HCT116 (cell line): ENCODE results near the gene NEK7. TPM values are rescaled to one million over a fixed set of nuclear protein-coding genes. Genes with fewer than 3 reads are reported as not detected.

Experiments
- ATAC-seq: fragments of 200-7000 bp; cut with Tn5 transposase; 2 replicates; pipeline ENCODE4 v1.9.1; 2020; ENCODE audit warnings: mild to moderate bottlenecking, moderate library complexity
- BruUV-seq: library from RNA; stranded (reverse); fragments of 400-500 nt; replicated peaks from 2 replicates; lab custom pipeline; 2021; lab: Mats Ljungman, UMichigan
- CTCF ChIA-PET: fragments of 300-600 bp; sonication (Branson Sonifier 250); formaldehyde crosslinking; loops from one replicate; lab custom pipeline; 2021; ENCODE audit warnings: antibody characterized with exemption; lab: Charles Lee
- POLR2A ChIA-PET: fragments of 300-600, 350-600 bp; sonication (Branson Sonifier 250); formaldehyde crosslinking; loops from one replicate; lab custom pipeline; 2021; ENCODE audit warnings: antibody characterized with exemption; lab: Charles Lee
- RAD21 ChIA-PET, 2 experiments: fragments of 300-600 bp; sonication (Branson Sonifier 250); formaldehyde crosslinking; loops; one replicate each; lab custom pipeline; 2023; ENCODE audit warnings: low total read pairs in 2 of 2; ENCODE audit not compliant: uncharacterized antibody in 2 of 2, unreplicated experiment in 2 of 2, low non-redundant PET in 1 of 2; lab: Charles Lee
- DNase-seq: peaks from one replicate; pipeline ENCODE4 v3.0.0-alpha.2; 2010; ENCODE audit warnings: low read depth, low spot score
- H2AFZ ChIP-seq: fragments of 200-600 bp; shearing (Covaris generic), sonication (generic); 2 replicates; pipeline ENCODE4 v1.6.1; 2017; ENCODE audit warnings: low read depth, mixed run types, mixed read lengths, antibody characterized with exemption, low read length; ENCODE audit not compliant: poor library complexity, severe bottlenecking
- H3K27ac ChIP-seq: 2 replicates; pipeline ENCODE4 v1.5.1; 2012; ENCODE audit warnings: low read depth, low read length
- H3K27me3 ChIP-seq: fragments of 200-600 bp; sonication (generic); 2 replicates; pipeline ENCODE4 v1.6.1; 2016; ENCODE audit warnings: mixed run types, low read length, mixed read lengths; ENCODE audit not compliant: insufficient read depth
- H3K36me3 ChIP-seq, 2 experiments: fragments of 200-500 bp in 1 of 2; fragments of 200-600 bp in 1 of 2; sonication (Bioruptor generic) in 1 of 2; sonication (generic) in 1 of 2; 2 replicates each; pipeline versions ENCODE4 v1.5.1 to v1.6.1; 2014 to 2016; ENCODE audit warnings: low read length in 2 of 2, inconsistent platforms in 1 of 2, mixed read lengths in 1 of 2, mixed run types in 1 of 2; ENCODE audit not compliant: insufficient read depth in 2 of 2, control insufficient read depth in 1 of 2
- H3K4me1 ChIP-seq, 2 experiments: fragments of 200-600 bp in 1 of 2; sonication (generic) in 1 of 2; 2 replicates each; pipeline versions ENCODE4 v1.5.1 to v1.6.1; 2012 to 2017; ENCODE audit warnings: low read length in 2 of 2, inconsistent platforms in 1 of 2, mild to moderate bottlenecking in 1 of 2, mixed read lengths in 1 of 2, mixed run types in 1 of 2, moderate library complexity in 1 of 2; ENCODE audit not compliant: insufficient read depth in 2 of 2, control insufficient read depth in 1 of 2
- H3K4me2 ChIP-seq: fragments of 200-600 bp; sonication (generic); 2 replicates; pipeline ENCODE4 v1.6.1; 2017; ENCODE audit warnings: mixed run types, low read length, mixed read lengths
- H3K4me3 ChIP-seq, 2 experiments: fragments of 200-600 bp in 1 of 2; sonication (generic) in 1 of 2; replicated peaks in 1 of 2; 2 replicates each; pipeline ENCODE4 v1.5.1; 2011 to 2016; ENCODE audit warnings: low read length in 2 of 2, control low read depth in 1 of 2, low read depth in 1 of 2, mild to moderate bottlenecking in 1 of 2, mixed read lengths in 1 of 2, mixed run types in 1 of 2
- H3K79me2 ChIP-seq: fragments of 200-600 bp; sonication (generic); 2 replicates; pipeline ENCODE4 v1.6.1; 2017; ENCODE audit warnings: mild to moderate bottlenecking, mixed run types, low read length, moderate library complexity, mixed read lengths; ENCODE audit not compliant: insufficient read depth
- H3K9ac ChIP-seq: fragments of 200-600 bp; sonication (generic); 2 replicates; pipeline ENCODE4 v1.6.1; 2016; ENCODE audit warnings: low read length, mixed read lengths
- H3K9me2 ChIP-seq: fragments of 200-600 bp; sonication (generic), shearing (Covaris generic); 2 replicates; pipeline ENCODE4 v1.6.1; 2017; ENCODE audit warnings: mixed run types, mild to moderate bottlenecking, moderate library complexity; ENCODE audit not compliant: insufficient read depth
- H3K9me3 ChIP-seq, 2 experiments: fragments of 200-500 bp in 1 of 2; fragments of 200-600 bp in 1 of 2; sonication (Bioruptor generic) in 1 of 2; sonication (generic) in 1 of 2; 2 replicates each; pipeline ENCODE4 v1.6.1; 2014 to 2017; ENCODE audit warnings: low read length in 2 of 2, mixed read lengths in 2 of 2, inconsistent platforms in 1 of 2, low read depth in 1 of 2, mild to moderate bottlenecking in 1 of 2, mixed run types in 1 of 2, moderate library complexity in 1 of 2; ENCODE audit not compliant: control insufficient read depth in 1 of 2, insufficient read depth in 1 of 2
- H4K20me1 ChIP-seq: fragments of 200-600 bp; sonication (generic), shearing (Covaris generic); 2 replicates; pipeline ENCODE4 v1.6.1; 2017; ENCODE audit warnings: mixed run types, mild to moderate bottlenecking, moderate library complexity; ENCODE audit not compliant: insufficient read depth
- ELF1 ChIP-seq: IDR thresholded peaks from 2 replicates; pipeline ENCODE4 v1.6.1; 2012; ENCODE audit warnings: low read depth, borderline replicate concordance
- EZH2 ChIP-seq: fragments of 200-600 bp; sonication (generic); IDR thresholded peaks from 2 replicates; pipeline ENCODE4 v1.6.1; 2017; ENCODE audit warnings: antibody characterized with exemption, mixed run types
- ZFX ChIP-seq: fragments of 450-650 bp; IDR thresholded peaks from 2 replicates; pipeline ENCODE4 v1.6.1; 2017
- intact Hi-C: fragments of 100-400 bp; cut with micrococcal nuclease; formaldehyde crosslinking; loops from 2 replicates; pipeline ENCODE4 v1.10.0; 2022
- total RNA-seq: library from RNA; stranded (reverse); gene quantifications from one replicate; pipeline ENCODE4 v1.2.1, GENCODE V29; 2021; ENCODE audit not compliant: unreplicated experiment

The NEK7 gene
- total RNA-seq, 1 experiment from 2014 or later: 33.0 TPM

- Histone ChIP-seq H3K36me3 (no peaks in the 10 kb centered on the region), H3K9me3 (no peaks in the 10 kb centered on the region), H3K27me3 (no peaks in the 10 kb centered on the region), H3K27ac (no peak overlapping the region)
- ATAC-seq: no peak
- no peak for TF ChIP-seq ELF1
- TF ChIP-seq, all 23 proteins: peak for 0
- H3K4me2 ChIP-seq: no peak overlapping the region
- POLR2A ChIA-PET: no interaction called here
- RAD21 ChIA-PET: no interaction called here
- CTCF ChIA-PET: no interaction called here
- H4K20me1 ChIP-seq: no peaks in the 10 kb centered on the region
- no peak overlapping the region for H3K4me3 ChIP-seq
- DNase-seq: no peak
- no peak overlapping the region for H2AFZ ChIP-seq
- H3K9ac ChIP-seq: no peak overlapping the region
- H3K9me2 ChIP-seq: no peaks in the 10 kb centered on the region
- H3K4me1 ChIP-seq: no peaks in the 10 kb centered on the region
- no peaks in the 10 kb centered on the region for H3K79me2 ChIP-seq
- BruUV-seq: no TSS peak
- intact Hi-C loops: loop anchor here (10.0 kb wide), 1 partner anchor 418 kb away; no protein-coding TSS in a partner anchor
These were observed 196.3 kb downstream of the NEK7 start for GRCh38 chr1:198352975-198353695.

DNA sequence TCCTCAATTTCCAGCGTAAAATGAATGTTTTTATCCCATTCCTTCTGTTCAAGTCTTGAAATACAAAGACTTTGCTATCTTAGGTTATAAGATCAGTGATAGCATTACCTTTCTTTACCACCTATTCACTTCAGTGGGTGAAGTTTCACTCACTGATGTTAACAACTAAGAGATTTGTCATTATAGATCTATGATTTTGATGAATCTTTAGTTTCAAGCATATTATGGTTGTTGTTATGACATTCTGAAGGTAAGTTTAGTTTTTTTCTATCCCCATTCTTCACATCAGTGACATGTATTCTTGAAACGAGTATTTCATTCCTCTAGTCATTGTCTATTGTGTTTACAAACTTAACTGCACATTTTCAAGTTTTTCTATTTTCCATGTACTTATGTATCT lies 201.1 kb downstream of the NEK7 start:
- ChIA-PET RAD21 (no interaction called here), POLR2A (no interaction called here), CTCF (interaction anchor here (0.9 kb wide), 1 partner anchor 9 kb away, joined by 3 read pairs; no protein-coding TSS in a partner anchor)
- Histone ChIP-seq H3K4me3 (no peak overlapping the region), H3K36me3 (no peaks in the 10 kb centered on the region), H2AFZ (peak overlapping the region; percentile 23), H3K79me2 (no peaks in the 10 kb centered on the region), H4K20me1 (no peaks in the 10 kb centered on the region), H3K9ac (no peak overlapping the region), H3K27ac (no peak overlapping the region), H3K4me2 (no peak overlapping the region), H3K9me2 (no peaks in the 10 kb centered on the region), H3K4me1 (no peaks in the 10 kb centered on the region), H3K9me3 (no peaks in the 10 kb centered on the region), H3K27me3 (no peaks in the 10 kb centered on the region)
- intact Hi-C loops: loop anchor here (2.0 to 10.0 kb wide), 3 partner anchors 151 to 423 kb away; no protein-coding TSS in a partner anchor
- TF ChIP-seq ZFX: no peak
- no peak for TF ChIP-seq EZH2
- DNase-seq (no peak), ATAC-seq (no peak)
- BruUV-seq: no TSS peak
